ENCODE measurements around the gene EIF2B5.

GRCh38 chr3:184129012-184129411, 6.1 kb upstream of the EIF2B5 start:
- TF ChIP-seq POLR2AphosphoS5 (IDR thresholded peaks at IDR 0.05; ENCODE audit: low read depth, low read length), result no peak
- TF ChIP-seq TAF1 (IDR thresholded peaks at IDR 0.05; ENCODE audit: borderline replicate concordance, insufficient read depth, low read length), result no peak
- no peak for TF ChIP-seq SIN3A (IDR thresholded peaks at IDR 0.05; ENCODE audit: borderline replicate concordance, insufficient read depth, low read length)
- TF ChIP-seq, protein P1, sequence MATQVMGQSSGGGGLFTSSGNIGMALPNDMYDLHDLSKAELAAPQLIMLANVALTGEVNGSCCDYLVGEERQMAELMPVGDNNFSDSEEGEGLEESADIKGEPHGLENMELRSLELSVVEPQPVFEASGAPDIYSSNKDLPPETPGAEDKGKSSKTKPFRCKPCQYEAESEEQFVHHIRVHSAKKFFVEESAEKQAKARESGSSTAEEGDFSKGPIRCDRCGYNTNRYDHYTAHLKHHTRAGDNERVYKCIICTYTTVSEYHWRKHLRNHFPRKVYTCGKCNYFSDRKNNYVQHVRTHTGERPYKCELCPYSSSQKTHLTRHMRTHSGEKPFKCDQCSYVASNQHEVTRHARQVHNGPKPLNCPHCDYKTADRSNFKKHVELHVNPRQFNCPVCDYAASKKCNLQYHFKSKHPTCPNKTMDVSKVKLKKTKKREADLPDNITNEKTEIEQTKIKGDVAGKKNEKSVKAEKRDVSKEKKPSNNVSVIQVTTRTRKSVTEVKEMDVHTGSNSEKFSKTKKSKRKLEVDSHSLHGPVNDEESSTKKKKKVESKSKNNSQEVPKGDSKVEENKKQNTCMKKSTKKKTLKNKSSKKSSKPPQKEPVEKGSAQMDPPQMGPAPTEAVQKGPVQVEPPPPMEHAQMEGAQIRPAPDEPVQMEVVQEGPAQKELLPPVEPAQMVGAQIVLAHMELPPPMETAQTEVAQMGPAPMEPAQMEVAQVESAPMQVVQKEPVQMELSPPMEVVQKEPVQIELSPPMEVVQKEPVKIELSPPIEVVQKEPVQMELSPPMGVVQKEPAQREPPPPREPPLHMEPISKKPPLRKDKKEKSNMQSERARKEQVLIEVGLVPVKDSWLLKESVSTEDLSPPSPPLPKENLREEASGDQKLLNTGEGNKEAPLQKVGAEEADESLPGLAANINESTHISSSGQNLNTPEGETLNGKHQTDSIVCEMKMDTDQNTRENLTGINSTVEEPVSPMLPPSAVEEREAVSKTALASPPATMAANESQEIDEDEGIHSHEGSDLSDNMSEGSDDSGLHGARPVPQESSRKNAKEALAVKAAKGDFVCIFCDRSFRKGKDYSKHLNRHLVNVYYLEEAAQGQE (IDR thresholded peaks at IDR 0.05; ENCODE audit: insufficient read depth in 1 of 2, low read depth in 2 of 2, low read length in 2 of 2), result no peak

All from PFSK-1 (cell line).